ENCODE measurements around the gene SMYD3.

GRCh38 chr1:246043556-246043955 is 463.5 kb downstream of the SMYD3 start:
- TF ChIP-seq POLR2AphosphoS5 (IDR thresholded peaks at IDR 0.05): no peak
- TF ChIP-seq, protein P1, sequence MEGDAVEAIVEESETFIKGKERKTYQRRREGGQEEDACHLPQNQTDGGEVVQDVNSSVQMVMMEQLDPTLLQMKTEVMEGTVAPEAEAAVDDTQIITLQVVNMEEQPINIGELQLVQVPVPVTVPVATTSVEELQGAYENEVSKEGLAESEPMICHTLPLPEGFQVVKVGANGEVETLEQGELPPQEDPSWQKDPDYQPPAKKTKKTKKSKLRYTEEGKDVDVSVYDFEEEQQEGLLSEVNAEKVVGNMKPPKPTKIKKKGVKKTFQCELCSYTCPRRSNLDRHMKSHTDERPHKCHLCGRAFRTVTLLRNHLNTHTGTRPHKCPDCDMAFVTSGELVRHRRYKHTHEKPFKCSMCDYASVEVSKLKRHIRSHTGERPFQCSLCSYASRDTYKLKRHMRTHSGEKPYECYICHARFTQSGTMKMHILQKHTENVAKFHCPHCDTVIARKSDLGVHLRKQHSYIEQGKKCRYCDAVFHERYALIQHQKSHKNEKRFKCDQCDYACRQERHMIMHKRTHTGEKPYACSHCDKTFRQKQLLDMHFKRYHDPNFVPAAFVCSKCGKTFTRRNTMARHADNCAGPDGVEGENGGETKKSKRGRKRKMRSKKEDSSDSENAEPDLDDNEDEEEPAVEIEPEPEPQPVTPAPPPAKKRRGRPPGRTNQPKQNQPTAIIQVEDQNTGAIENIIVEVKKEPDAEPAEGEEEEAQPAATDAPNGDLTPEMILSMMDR (IDR thresholded peaks at IDR 0.05 in 8 of 11, conservative IDR thresholded peaks at IDR 0.05 in 3 of 11): no peak

Data from spleen (tissue), 7 donors.